Measurements from ENCODE around the gene HOXC11.
A peak's percentile ranks its signal among the peaks of the same experiment; 100 is the strongest.

Gene HOXC11

GRCh38 chr12:54012631-54013409 lies 39.9 kb downstream of the HOXC11 start:
- no peak for DNase-seq

DNA sequence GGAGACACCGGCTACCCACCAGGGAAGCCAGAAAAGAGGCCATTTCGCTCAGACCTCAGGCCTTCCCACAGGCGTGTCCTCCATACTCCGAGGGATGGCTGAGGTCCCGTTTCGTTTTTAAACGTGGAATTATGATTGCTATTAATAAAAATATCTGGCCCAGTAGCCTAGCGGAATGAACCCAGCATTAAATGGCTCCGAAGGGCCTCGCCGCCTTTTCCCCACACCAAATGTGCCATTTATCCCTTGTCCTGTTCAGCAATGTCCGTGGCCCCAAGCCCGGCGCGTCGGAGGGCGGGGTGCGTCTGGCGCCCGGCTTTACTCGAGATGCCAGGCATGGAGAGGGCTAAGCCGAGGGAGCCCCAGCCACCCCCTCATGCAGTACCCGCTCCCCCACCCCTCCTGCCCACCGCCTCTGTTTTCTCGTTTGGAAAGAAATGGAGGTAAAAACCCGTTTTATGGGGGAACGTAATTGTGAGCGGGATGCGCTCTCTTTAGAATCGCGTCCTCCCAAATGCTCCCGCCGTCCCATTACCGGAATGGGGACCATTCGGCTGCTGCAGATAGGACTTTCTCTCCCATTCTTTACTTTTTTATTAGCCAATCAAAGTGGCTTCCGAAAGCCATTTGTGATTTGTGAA lies 41.6 kb downstream of the HOXC11 start:
- no peak for DNase-seq

- no peak for DNase-seq
These were observed 42.3 kb downstream of the HOXC11 start for GRCh38 chr12:54015018-54015931.

DNA sequence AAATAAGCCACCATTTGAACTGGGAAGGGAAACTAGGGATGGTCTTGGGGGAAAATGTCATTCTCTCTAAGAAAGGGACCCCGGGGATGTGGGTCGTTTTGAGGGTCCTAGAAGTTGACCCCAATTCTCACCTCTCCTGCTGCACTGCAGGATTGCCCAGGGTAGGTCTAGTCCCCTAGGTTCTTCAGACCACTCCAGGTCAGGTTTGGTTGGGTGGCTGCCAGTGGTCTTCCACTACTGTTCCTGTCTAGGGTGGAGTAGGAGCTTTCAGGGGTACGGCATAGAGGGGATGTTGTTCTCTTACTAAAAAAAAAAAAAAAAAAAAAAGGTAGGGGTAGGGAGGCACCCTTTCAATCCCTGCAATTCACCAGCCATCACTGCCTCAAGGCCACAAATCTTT lies 43.1 kb downstream of the HOXC11 start:
- no peak for DNase-seq

DNA sequence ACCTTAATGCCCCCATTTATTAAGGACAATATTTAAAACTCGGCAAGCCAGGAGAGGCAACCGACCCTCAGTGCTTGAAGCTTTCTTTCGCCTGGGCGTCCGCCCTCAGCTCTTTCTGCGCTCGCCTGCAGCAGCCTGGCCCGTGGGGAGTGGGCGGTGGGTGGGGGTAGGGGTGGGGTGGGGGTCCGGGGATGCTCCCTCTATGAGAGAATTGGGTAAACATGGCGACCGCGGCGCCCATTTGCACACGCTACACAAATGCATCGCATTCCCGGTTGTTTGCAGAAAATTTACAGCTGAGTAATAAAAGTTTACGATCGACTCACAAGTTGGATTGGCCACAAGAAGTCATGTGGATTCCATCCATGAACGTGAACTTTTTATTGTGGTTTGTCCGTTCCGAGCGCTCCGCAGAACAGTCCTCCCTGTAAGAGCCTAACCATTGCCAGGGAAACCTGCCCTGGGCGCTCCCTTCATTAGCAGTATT lies 43.6 kb downstream of the HOXC11 start:
- no peak for DNase-seq

- no peak for DNase-seq
These were observed 44.3 kb downstream of the HOXC11 start for GRCh38 chr12:54017027-54017788.

- DNase-seq = peak; percentile 50 to 63
These were observed 45.0 kb downstream of the HOXC11 start for GRCh38 chr12:54017878-54018467.

- no peak for DNase-seq
These were observed 45.6 kb downstream of the HOXC11 start for GRCh38 chr12:54018468-54018984.

DNA sequence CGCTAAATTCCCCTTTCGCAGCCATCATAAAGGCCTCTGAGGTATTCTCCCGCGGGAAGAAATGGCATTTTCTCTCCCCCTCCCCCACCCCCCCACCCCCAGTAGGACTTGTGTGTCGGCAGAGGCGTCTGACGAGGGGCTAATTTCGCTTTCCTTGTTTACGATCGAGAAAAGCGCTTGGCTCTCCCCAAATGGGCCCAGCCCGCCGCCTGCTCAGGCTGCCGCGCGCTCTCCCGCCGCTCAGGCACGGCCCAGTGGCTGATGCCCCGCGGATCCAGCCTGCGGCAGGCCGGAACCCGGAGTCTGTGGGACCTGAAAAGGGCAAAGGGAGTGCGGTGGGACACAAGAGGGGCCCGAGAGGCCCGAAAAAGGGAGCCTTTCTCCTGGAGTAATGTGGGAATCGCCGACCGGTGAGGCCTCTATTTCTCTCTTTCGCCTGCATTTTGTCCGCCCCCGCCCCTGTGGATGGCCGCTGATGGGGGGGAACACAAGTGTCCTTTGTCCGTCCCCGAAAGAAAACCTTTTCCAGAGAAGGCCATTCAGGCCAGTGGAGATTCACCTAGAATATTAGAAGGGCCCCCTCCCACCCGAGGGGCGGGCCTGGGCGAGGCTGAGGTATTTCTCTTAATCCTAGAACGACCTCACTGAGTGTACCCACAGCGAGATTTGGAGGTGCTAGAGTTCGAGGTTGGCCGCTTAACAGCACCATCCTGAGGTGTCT lies 46.3 kb downstream of the HOXC11 start:
- no peak for DNase-seq

DNA sequence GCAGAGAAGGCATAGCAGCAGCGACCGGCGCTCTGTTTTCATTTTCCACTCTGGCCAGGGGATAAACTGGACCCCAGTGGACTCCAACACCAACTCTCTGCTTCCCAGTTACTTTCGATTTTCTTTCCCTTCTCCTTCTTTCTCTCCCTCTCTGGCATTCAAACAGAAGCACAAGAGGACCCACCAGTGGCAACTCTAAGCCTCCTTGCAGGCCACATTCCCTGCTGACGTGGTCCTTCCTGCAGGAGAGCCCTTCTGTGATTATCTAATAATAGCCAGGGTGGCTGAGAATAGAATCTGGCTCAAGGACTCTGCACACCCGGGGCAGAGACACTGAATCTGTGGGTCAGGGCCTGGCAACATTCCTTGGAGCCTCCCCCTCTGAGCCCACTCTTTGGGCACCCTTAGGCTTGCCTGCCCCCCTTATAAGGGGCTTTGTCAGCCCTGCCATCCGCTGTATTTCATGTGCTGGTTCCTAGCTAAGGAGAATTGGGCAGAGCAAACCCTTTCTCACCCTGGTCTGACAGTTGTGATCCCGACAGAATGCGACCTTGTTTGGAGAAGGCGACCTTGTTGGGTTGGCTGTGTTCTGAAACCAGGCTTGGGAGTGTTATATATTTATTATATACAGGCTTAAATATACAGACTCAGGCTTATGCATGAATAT lies 47.1 kb downstream of the HOXC11 start:
- no peak for DNase-seq

- DNase-seq = no peak
These were observed 47.9 kb downstream of the HOXC11 start for GRCh38 chr12:54020591-54021405.

GRCh38 chr12:54021432-54022013 lies 48.6 kb downstream of the HOXC11 start:
- DNase-seq = no peak

DNA sequence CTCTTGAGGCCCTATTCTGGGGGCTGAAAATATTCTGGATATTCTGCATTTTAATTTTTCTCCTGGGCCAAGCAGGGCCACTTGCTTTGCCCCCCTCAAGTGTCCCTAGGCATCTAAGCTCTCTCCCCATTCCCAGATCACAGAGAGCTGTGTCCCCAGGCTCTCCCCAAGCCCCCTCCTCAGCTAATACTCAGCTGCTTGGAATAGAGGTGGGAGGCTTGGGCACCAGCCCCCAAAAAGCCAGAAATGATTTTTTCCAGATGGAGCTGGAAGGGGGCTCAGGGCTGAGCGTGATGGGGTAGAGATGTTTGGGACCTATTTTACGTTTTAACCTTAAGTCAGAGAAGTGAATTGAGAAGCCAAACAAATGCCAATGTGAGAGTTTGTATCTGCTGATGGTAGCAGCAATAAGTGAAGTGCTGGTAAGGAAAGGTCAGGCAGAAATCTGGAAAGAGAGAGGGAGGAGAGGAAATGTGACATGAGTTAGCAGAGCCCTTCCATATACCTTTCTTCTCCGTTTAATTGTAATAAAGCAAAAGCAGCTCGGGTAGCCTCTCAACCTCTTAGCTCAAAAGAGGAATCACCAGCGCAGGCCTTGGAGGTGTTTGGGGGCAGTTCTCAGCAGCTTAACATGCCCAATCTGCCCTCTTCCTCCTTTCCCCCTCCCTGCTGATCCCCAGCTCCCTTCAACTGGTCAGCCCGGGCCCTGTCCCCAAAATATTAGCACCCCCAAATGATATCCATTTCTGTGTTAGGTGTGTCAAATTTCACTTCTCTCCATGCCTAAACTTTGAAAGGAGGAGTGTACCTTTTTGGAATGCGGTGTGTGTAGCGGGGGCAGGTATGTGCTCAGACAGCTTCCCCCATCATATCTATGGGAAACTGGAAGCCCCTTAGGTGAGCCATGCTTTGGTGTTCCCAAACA lies 50.3 kb downstream of the HOXC11 start:
- no peak for DNase-seq

DNA sequence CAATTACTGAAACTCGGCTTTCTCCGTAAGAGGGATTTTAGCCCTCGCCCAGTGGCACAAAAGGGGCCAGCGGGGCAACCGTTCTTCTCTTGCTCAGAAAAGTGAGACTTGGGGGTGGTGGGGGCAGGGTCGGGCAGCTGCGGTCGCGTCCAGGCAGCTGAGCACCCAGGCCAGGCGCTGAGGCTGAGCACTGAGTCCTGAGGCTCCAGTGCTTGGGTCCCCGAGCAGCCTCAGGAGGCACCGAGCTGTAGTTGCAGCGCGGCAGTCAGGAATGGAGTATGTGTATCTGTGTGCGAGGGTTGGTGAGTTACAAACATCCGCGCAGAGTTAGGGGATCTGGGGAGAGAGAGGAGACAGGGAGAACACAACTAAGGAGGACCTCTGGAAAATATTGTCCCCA lies 51.2 kb downstream of the HOXC11 start:
- DNase-seq = no peak

GRCh38 chr12:54024581-54025305 lies 51.8 kb downstream of the HOXC11 start:
- no peak for DNase-seq

GRCh38 chr12:54025499-54026405 lies 52.8 kb downstream of the HOXC11 start:
- DNase-seq = no peak

All from stimulated activated CD4-positive, alpha-beta T cell treated with anti-CD3 and anti-CD28 coated beads, Interleukin-2, amount 100 ng/mL, for 48 hours (primary cell).